Mucosa of rectum (tissue), 2 donors: ENCODE results near the gene PIK3R5.
A peak's percentile ranks its signal among the peaks of the same experiment; 100 is the strongest.

Experiments
- H3K27ac ChIP-seq, 2 donors: one replicate each; pipeline ENCODE4 v1.7.0; 2013; ENCODE audit warnings: inconsistent platforms in 2 of 2, low read depth in 2 of 2, low read length in 2 of 2
- H3K27me3 ChIP-seq, 2 donors: one replicate each; pipeline ENCODE4 v1.7.0; 2013; ENCODE audit warnings: low read length in 2 of 2; ENCODE audit not compliant: control insufficient read depth in 2 of 2, insufficient read depth in 2 of 2
- H3K36me3 ChIP-seq, 2 donors: one replicate each; pipeline ENCODE4 v1.7.0; 2013; ENCODE audit warnings: low read length in 2 of 2; ENCODE audit not compliant: control insufficient read depth in 2 of 2, insufficient read depth in 2 of 2
- H3K4me1 ChIP-seq, 2 donors: one replicate each; pipeline ENCODE4 v1.7.0; 2013; ENCODE audit warnings: low read length in 2 of 2, mild to moderate bottlenecking in 1 of 2; ENCODE audit not compliant: control insufficient read depth in 2 of 2, insufficient read depth in 2 of 2
- H3K4me3 ChIP-seq, 2 donors: one replicate each; pipeline ENCODE4 v1.7.0; 2013; ENCODE audit warnings: low read length in 2 of 2
- H3K9ac ChIP-seq, 2 donors: one replicate each; pipeline ENCODE4 v1.7.0; 2013; ENCODE audit warnings: low read length in 2 of 2, low read depth in 1 of 2, mild to moderate bottlenecking in 1 of 2
- H3K9me3 ChIP-seq, 2 donors: one replicate each; pipeline ENCODE4 v1.7.0; 2013; ENCODE audit warnings: low read length in 2 of 2; ENCODE audit not compliant: control insufficient read depth in 2 of 2
- donor health status: healthy.
- donor health status: Normal muscosa, but diverticular disease.

The PIK3R5 gene, protein sequence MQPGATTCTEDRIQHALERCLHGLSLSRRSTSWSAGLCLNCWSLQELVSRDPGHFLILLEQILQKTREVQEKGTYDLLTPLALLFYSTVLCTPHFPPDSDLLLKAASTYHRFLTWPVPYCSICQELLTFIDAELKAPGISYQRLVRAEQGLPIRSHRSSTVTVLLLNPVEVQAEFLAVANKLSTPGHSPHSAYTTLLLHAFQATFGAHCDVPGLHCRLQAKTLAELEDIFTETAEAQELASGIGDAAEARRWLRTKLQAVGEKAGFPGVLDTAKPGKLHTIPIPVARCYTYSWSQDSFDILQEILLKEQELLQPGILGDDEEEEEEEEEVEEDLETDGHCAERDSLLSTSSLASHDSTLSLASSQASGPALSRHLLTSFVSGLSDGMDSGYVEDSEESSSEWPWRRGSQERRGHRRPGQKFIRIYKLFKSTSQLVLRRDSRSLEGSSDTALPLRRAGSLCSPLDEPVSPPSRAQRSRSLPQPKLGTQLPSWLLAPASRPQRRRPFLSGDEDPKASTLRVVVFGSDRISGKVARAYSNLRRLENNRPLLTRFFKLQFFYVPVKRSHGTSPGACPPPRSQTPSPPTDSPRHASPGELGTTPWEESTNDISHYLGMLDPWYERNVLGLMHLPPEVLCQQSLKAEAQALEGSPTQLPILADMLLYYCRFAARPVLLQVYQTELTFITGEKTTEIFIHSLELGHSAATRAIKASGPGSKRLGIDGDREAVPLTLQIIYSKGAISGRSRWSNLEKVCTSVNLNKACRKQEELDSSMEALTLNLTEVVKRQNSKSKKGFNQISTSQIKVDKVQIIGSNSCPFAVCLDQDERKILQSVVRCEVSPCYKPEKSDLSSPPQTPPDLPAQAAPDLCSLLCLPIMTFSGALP

DNA sequence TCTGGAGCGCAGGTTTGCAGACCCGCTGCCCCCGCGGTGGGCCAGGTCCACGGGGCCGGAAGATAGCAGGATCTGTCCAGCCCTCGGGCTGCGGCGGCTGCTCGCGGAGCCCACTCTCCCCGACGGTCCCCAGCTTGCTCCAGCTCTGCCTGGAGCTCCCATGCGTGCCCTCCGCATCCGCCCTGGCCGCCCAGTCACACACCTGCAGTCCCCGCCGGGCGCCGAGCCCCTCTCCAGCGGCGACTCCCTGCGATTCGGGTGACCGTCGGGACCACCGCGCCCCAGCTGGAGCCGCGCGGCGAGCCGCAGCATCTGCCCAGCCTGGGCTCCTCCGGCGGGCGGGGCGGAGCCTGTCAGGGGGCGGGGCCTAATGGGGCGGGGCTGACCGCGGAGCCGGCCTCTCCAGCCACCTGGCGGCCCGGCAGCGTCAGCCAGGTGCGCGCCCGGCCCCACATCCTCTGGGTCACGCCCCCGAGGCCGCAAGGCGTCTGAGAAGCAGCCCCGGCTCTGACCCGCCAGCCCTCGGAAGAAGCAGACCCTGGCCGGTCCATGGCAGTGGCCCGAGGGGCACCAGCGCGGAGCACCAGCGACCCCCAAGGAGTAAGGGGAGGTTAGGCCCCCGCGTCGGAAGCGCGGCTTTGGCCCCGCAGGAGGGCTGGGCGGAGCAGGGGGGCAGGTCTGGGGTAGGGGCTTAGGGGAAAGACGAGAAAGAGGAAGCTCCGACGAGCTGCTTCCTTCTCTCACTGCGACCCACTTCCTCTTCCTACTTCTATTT lies at the start of gene PIK3R5:
TSS of gene PIK3R5 (minus strand) at position 314 of the 775 bp plus-strand sequence. CDS start 54,213 bp downstream, outside the sequence.
- Histone ChIP-seq H3K4me3 (peak within 1 kb of the TSS; percentile 53 to 71), H3K4me1 (peaks cover 0 to 7% of the 10 kb centered on the region in 2 donors), H3K9ac (peak within 1 kb of the TSS; percentile 37 to 68), H3K36me3 (no peaks in the 10 kb centered on the region), H3K27ac (peak within 1 kb of the TSS; percentile 38 to 83), H3K9me3 (no peaks in the 10 kb centered on the region), H3K27me3 (peaks cover 0 to 3% of the 10 kb centered on the region in 2 donors)

DNA sequence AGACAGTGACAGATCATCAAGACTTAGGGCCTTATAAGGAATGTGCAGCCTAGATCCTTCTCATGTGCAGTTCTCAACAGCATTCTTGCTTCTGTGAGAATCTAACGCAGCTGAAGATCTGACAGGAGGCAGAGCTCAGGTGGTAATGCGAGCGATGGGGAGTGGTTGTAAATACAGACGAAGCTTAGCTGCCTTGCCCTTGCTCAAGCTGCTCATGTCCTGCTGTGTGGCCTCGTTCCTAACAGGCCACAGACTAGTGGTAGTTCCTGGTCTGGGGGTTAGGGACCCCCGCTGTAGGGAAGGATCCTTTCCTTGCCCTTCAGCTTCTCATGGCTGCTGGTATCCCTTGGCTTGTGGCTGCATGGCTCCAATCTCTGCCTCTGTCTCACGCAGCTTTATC lies 45.5 kb upstream of the PIK3R5 start:
- Histone ChIP-seq H3K4me3 (no peak overlapping the region), H3K27me3 (peaks cover 6 to 13% of the 10 kb centered on the region in 2 donors), H3K36me3 (no peaks in the 10 kb centered on the region), H3K27ac (no peak overlapping the region), H3K4me1 (no peaks in the 10 kb centered on the region), H3K9me3 (no peaks in the 10 kb centered on the region), H3K9ac (no peak overlapping the region)

DNA sequence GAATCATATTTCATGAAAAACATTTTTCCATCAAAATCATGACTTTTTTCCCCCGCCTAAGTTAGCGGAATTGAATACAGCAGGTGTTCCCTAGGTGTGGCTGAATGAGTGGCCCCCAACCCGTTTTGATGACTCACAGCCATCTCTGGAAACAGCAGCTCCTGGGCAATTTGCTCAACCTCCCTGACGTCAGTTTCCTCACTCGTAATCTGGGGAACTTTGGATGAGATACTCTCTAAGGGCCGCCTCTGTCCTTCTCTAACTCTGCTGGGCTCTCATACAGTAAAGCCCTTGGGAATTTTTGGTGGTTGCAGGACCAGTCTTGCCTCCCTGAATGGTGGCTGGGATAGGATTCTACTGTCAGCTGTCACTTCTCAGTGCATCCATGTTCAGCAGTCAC lies 44.2 kb upstream of the PIK3R5 start:
- no peaks in the 10 kb centered on the region for H3K36me3 ChIP-seq
- no peaks in the 10 kb centered on the region for H3K9me3 ChIP-seq
- H3K4me1 ChIP-seq = no peaks in the 10 kb centered on the region
- no peak overlapping the region for H3K4me3 ChIP-seq
- H3K27ac ChIP-seq = no peak overlapping the region
- peaks cover 14 to 23% of the 10 kb centered on the region in 2 donors for H3K27me3 ChIP-seq
- no peak overlapping the region for H3K9ac ChIP-seq

DNA sequence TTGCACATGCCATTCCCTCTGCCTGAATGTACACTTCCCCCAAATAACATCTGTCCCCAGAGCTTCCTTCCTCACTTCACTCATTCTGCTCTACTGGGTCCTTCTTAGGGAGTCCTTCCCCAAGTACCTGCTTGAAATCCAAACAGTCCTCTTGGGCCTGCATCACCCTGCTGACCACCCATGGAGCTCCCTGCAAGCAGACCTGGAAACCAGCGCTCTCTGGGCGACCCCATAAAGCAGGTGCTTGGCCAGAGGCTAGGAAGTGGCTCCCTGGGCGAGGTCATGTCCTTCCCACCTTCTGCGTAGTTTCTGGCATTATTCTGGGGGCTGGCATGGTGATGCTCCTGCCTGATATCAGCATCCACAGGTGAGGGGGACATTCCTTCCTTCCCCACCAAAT lies 43.6 kb upstream of the PIK3R5 start:
- Histone ChIP-seq H3K9ac (no peak overlapping the region), H3K27ac (no peak overlapping the region), H3K9me3 (no peaks in the 10 kb centered on the region), H3K27me3 (peaks cover 20 to 30% of the 10 kb centered on the region in 2 donors), H3K4me3 (no peak overlapping the region), H3K36me3 (no peaks in the 10 kb centered on the region), H3K4me1 (no peaks in the 10 kb centered on the region)

DNA sequence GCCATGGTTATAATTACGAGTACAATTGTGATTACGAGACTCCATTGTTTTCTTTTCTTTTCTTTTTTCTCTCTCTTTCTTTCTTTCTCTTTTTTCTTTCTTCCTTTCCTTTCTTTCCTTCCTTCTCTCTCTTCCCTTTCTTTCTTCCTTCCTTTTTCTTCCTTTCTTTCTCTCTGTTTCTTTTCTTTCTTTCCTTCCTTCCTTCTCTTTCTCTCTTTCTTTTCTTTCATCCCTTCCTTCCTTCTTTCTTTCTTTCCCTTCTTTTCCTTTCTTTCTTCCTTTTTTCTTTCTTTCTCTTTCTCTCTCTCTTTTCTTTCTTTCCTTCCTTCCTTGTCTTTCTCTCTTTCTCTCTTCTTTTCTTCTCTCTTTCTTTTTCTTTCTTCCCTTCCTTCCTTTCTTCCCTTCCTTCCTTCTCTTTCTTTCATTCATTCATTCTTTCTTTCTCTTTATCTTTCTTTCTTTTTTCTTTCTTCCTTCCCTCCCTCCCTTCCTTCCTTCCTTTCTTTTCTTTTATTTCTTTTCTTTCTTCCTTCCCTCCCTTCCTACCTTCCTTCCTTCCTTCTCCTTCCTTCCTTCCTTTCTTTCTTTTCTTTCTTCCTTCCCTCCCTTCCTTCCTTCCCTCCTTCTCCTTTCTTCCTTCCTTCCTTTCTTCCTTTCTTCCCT lies 41.7 kb upstream of the PIK3R5 start:
- no peak overlapping the region for H3K27ac ChIP-seq
- H3K27me3 ChIP-seq = peaks cover 24 to 39% of the 10 kb centered on the region in 2 donors
- H3K9me3 ChIP-seq = no peaks in the 10 kb centered on the region
- no peaks in the 10 kb centered on the region for H3K36me3 ChIP-seq
- H3K4me1 ChIP-seq = no peaks in the 10 kb centered on the region
- H3K4me3 ChIP-seq = no peak overlapping the region
- no peak overlapping the region for H3K9ac ChIP-seq

DNA sequence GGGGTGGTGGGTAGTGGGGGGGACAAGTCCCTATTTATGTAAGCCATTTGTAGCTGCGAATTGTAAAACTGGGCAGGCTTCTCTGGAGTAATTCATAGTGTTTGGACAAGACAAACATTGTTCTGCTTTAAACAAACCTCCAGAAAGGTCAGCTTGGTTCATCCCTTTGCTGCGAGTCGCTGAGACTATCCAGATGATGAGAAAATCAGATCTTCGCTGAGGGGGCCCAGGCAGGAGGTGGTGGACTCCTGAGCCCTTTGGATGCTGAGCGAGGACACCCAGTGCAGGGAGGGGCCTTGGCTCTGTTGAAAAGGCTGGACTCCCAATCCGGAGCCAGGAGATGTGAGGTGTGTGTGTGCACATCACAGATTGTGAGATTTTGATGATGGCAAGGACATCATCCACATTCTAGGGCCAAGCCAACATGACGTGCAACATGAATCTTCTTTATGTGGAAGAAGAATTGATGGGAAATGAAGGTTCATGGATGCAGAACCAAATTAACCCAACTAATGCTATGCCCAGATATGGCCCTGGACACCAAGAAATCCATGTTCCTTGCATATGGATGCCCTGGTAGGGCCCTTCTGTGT lies 40.8 kb upstream of the PIK3R5 start:
- peaks cover 28 to 40% of the 10 kb centered on the region in 2 donors for H3K27me3 ChIP-seq
- H3K9ac ChIP-seq = no peak overlapping the region
- no peaks in the 10 kb centered on the region for H3K9me3 ChIP-seq
- no peak overlapping the region for H3K4me3 ChIP-seq
- H3K4me1 ChIP-seq = no peaks in the 10 kb centered on the region
- H3K36me3 ChIP-seq = no peaks in the 10 kb centered on the region
- H3K27ac ChIP-seq = no peak overlapping the region

DNA sequence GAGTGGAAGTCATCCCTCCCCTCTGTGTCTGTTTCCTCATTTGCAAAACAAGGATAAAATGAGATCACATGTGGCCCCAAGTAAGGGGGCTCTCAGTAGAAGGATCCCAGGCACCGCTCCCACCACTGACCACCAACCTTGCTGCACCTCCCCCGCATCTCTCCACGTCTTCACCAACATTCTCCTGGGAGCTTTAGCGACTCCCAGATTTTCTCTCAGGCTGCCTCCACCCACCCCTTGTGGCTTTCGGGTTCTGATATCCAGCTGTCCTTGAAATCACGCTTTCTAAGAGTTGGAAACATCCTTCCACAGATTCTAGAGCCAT lies 39.4 kb upstream of the PIK3R5 start:
- Histone ChIP-seq H3K27me3 (peaks cover 28 to 40% of the 10 kb centered on the region in 2 donors), H3K9me3 (no peaks in the 10 kb centered on the region), H3K4me1 (no peaks in the 10 kb centered on the region), H3K4me3 (no peak overlapping the region), H3K9ac (no peak overlapping the region), H3K36me3 (no peaks in the 10 kb centered on the region), H3K27ac (no peak overlapping the region)

DNA sequence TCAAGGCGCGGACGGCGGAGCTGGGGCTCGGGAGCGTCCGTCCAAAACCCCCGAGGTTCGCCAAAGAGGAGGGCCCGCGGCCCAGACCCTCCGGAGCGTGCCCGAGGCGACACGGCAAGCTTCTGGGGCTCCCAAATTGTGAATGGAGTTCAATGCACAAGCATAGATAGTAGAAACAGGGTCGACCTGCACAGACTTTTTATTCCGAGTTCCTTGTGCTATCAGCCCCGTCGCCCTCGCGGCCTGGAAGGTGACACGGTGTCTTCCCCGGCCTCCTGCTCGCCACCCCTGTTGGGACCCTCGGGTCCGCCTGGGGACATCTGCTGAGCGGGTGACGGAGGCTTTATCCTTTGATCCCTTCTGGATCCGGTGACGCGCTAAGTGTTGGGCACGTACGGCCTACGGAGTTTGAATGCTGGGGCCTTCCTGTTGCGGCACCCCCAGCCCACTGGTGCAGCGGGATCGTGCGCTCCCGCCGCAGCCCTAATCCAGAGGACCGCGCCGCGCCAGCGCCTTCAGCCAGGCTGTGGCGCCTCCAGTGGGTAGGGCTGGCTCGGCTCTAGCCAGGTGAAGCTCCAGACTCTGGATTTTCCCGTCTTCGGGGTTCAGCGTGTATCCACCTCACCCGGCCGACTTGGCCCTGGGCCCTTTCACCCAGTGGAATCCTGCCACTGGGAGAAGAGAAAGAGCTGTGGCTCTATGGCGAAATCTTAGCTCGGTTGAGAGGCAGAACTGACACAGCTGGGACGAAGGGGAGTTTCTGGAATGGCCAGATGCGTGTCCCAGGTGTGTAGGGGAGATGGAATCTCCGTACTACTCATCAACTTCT lies 38.8 kb upstream of the PIK3R5 start:
- Histone ChIP-seq H3K36me3 (no peaks in the 10 kb centered on the region), H3K9ac (no peak overlapping the region), H3K9me3 (no peaks in the 10 kb centered on the region), H3K27me3 (peaks cover 28 to 34% of the 10 kb centered on the region in 2 donors), H3K27ac (no peak overlapping the region), H3K4me3 (no peak overlapping the region), H3K4me1 (no peaks in the 10 kb centered on the region)
